AG08396 (cell line): Measurements from ENCODE around the gene ARID1A.
"Not testable (repeated sequence)": the region's sequence is repeated elsewhere in the genome, so short reads cannot be mapped to it uniquely, and the experiment has no call there.

Source experiments
- DNase-seq: peaks from one replicate; pipeline ENCODE4 v3.0.0; 2012; ENCODE audit warnings: low spot score, mixed read lengths

Gene ARID1A

GRCh38 chr1:26695356-26696118 is at the start of gene ARID1A:
Gene ARID1A, plus strand, starts transcription at chr1:26696015. Its CDS starts 389 bp downstream, at chr1:26696404.
- DNase-seq: peak; percentile 90

- no peak for DNase-seq
Measured at GRCh38 chr1:26664802-26665201, 31.0 kb upstream of the ARID1A start.

GRCh38 chr1:26666855-26667254 is 29.0 kb upstream of the ARID1A start:
- DNase-seq: no peak

- not testable (repeated sequence) for DNase-seq
Measured at GRCh38 chr1:26668106-26668786, 27.6 kb upstream of the ARID1A start.

- peak; percentile 34 for DNase-seq
Measured at GRCh38 chr1:26677306-26678115, 18.3 kb upstream of the ARID1A start.

GRCh38 chr1:26684763-26685508 is 10.9 kb upstream of the ARID1A start:
- no peak for DNase-seq

- no peak for DNase-seq
Measured at GRCh38 chr1:26686795-26687194, 9.0 kb upstream of the ARID1A start.

- no peak for DNase-seq
Measured at GRCh38 chr1:26689504-26689903, 6.3 kb upstream of the ARID1A start.

GRCh38 chr1:26690157-26690556 is 5.7 kb upstream of the ARID1A start:
- DNase-seq: no peak

GRCh38 chr1:26690576-26691031 is 5.2 kb upstream of the ARID1A start:
- no peak for DNase-seq

- DNase-seq: peak; percentile 73
Measured at GRCh38 chr1:26692211-26692792, 3.5 kb upstream of the ARID1A start.

- DNase-seq: peak; percentile 90
Measured at GRCh38 chr1:26692793-26693490, 2.9 kb upstream of the ARID1A start.

- DNase-seq: no peak
Measured at GRCh38 chr1:26693599-26694572, 1.9 kb upstream of the ARID1A start.

GRCh38 chr1:26694638-26695355 is 1.0 kb upstream of the ARID1A start:
- DNase-seq: no peak

- DNase-seq: no peak
Measured at GRCh38 chr1:26696119-26696653, 371 bp downstream of the ARID1A start.

- DNase-seq: no peak
Measured at GRCh38 chr1:26696654-26697430, 1.0 kb downstream of the ARID1A start.

- no peak for DNase-seq
Measured at GRCh38 chr1:26697431-26697977, 1.7 kb downstream of the ARID1A start.
